HTR-8/SVneo (cell line): Measurements from ENCODE around the gene NRG3.
A peak's percentile ranks its signal among the peaks of the same experiment; 100 is the strongest.
"Not testable (repeated sequence)": the region's sequence is repeated elsewhere in the genome, so short reads cannot be mapped to it uniquely, and the experiment has no call there.

Source experiments
- DNase-seq: peaks from one replicate; pipeline ENCODE4 v3.0.0; 2011; ENCODE audit warnings: low spot score, mixed read lengths; ENCODE audit not compliant: insufficient read length
- FAIRE-seq: peaks from 2 replicates; lab custom pipeline; 2011; peaks lifted over from hg19 to GRCh38; lab: Jason Lieb, UNC

Gene NRG3

DNA sequence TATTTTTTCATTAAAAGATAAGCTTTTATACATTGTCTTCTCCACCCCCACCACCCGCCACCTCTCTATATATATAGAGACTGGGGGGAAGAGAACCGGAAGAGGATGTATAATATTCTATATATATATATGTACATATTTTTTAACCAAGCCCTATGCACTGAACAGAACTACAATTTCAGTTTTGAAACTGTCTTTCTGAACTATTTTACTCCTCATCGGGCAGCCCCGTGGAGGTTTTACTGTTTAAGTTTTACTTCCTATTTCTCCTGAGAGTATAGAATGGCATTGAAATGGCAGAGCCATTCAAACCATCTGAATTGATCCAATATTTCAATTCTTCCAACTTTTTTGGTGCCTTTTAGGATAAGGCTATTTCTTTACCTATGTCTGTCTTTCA is 1047.1 kb downstream of the NRG3 start:
- DNase-seq (no peak), FAIRE-seq (no peak)

DNA sequence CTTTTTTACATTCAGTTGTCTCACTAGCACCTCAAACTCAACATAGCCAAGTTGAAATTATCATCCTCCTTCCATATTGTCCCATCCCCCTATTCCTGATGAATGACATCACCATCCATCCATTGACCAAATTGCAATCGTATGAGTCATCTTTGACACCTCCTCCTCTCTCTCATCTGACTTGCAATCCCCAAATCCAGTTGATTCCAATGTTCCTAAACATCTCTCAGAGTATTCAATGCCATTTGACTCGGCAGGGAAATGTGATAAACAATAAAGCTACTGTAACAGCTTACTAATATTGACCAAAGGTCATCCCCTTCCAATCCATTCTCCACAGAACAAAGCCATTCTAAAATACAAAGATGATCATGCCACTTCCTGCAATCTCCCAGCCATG is 1047.8 kb downstream of the NRG3 start:
- FAIRE-seq (no peak), DNase-seq (no peak)

DNA sequence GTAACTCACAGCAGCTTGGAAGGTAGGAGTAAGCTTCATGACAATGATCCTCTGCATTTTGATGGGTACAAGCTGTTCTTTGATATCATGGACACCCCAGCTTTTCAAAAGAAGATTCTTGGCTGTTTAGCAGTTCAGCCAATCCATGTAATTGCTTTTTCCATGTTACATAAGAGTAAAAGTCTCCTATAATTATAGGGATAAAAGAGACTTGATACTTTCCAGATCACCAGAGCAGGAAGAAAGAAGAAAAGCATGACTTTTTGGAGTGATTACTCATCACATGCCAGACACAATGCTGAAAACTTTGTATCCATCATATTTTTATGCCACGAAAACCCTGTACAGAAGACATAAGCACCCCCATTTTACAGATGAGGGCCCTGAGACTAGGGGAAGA is 1049.7 kb downstream of the NRG3 start:
- no peak for FAIRE-seq
- no peak for DNase-seq

DNA sequence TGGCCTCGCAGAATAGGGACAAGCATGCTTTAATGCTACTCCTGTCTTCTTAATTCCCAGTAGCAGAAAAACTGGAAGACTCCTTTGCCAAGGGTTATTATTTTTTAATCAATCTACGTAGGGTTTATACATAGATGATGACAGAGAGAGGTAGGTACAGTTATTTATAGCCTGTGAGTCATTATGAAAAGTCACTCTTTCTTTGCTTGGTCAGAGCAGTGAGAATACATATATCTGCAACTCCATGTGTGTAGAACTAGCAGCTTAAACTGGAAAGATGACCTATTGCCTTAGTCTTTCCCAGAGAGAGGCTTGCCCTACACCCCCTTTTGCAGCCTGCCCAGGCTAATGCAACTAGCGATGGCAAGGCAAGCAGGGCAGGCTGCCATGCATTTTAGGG is 1050.6 kb downstream of the NRG3 start:
- FAIRE-seq (no peak), DNase-seq (no peak)

DNA sequence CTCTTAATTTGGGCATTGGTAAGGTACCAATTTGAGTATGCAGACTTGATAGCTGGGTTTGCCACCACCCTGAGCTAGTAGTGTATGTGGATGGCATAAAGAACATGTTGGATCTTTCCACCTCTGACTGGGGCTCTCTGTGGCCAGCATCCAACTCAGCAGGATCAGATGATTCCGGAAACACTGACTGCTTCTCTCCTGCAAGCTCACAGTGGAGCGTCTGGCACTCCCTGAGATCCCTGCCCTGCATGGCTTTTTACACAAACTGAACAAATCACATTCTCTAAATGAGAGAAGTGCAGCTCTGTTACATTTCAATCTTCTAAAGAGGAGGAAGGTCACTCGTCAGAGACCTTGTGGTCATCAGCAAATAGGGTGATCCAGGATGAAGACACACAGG is 1057.5 kb downstream of the NRG3 start:
- DNase-seq (no peak), FAIRE-seq (no peak)

DNA sequence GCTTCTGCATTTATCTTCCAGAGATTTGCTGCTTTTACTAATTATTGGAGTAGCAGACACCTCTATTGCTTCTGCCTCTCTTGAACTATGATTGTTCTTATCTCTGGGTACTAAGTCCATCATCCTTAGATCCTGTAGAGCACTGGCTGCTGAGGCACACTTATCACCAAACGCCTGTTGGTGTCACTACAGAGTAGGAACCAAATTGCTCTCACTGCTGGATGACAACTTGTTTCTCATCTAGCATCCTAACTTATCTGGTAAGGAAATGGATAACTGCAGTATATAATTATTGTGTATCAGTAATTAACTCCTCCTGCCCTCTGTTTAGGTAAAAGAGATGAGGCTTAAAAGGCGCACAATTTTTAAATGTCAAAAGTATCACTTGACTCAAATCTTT is 1059.4 kb downstream of the NRG3 start:
- FAIRE-seq (no peak), DNase-seq (no peak)

DNA sequence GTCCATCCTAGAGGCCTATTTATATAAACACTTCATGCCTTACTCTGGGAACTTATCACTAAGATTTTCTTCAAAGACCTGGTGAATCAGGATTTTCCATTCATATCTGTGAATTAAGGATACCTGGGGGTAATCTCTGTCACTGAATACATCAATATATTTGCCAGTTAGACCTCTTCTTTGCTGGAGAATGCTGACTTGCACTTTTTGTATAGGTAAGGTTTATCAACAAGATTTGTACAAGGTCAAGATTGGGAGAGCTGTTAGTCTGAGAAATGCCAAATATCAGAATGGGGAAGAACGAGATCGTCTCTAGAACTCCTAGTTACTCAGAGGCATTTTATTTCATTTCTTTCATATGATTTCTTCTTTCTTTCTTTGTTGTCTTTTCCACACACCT is 1060.0 kb downstream of the NRG3 start:
- DNase-seq, result no peak
- FAIRE-seq, result no peak

DNA sequence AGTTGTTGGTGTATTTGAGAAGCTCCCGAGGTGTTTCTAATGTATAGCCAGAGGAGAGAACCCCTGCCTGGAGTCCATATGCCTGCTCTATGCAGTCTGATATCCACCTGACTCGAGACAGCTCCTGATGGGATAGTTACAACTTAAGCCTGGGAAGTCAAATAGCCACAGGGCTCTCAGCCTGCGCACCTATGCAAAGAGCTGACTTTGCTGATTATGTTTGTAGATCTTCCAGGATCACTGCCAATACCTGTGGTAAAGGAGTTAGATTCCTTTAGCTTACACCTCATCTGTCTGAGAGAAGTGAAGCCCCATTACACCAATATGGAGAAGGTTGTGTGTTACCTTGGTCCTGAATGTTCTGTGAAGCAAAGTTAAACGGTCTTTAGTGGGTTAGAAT is 1063.3 kb downstream of the NRG3 start:
- no peak for DNase-seq
- FAIRE-seq, result no peak

DNA sequence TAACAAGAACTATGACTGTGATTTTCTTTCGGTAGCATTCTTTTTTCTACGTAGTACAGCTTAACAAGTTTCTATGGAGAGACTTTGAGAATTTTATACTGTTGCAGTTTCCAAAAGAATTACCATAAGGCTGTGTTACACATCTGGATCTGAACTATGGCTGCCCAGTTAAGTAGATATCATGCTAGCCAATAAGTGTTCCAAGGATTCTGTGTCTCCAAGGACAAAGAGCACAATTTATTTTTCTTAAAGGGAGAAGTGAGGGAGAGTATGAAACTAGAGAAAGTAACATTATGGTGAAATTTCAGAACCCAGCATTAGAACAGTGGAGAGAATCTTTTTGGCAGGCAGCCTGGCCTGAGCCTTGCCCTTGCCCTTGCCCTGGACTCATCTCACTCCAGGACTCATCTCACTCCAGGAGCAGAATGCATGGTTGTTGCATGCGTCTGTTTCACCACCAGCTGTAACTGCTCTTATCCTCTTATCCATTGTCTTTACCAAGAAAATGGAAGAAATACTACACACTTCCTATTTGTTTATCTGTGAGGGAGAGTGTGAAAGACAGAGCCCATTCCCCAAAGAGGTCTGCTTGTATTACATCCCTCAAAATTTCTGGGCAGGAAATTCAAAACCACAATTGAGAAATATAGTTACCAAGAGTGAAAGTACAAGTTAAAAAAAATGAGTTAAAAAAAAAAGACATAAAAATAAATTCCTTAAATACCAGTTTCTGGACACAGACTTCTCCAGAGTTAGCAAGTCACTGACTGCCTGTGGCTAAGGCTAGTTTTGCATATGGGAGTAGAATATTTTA is 1067.5 kb downstream of the NRG3 start:
- peak; percentile 10 for DNase-seq
- FAIRE-seq, result no peak

DNA sequence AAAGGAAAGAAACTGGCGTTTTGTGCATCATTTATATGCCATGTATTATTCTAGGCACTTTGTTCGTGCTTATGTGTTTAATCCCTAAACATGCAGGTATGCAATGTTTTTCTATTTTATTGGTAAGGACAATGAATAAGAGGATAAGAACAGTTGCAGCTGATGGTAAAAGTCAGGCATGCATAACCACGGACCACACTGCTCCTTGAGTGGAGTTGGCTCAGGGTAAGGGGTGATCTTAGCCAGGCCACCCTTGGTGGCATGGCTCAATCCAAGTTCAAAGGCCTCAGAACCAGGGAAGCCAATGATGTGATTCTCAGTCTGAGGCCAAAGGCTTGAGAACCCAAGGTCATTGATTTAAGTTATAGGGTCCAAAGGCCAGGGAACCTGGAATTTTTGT is 1068.1 kb downstream of the NRG3 start:
- FAIRE-seq (no peak), DNase-seq (no peak)

DNA sequence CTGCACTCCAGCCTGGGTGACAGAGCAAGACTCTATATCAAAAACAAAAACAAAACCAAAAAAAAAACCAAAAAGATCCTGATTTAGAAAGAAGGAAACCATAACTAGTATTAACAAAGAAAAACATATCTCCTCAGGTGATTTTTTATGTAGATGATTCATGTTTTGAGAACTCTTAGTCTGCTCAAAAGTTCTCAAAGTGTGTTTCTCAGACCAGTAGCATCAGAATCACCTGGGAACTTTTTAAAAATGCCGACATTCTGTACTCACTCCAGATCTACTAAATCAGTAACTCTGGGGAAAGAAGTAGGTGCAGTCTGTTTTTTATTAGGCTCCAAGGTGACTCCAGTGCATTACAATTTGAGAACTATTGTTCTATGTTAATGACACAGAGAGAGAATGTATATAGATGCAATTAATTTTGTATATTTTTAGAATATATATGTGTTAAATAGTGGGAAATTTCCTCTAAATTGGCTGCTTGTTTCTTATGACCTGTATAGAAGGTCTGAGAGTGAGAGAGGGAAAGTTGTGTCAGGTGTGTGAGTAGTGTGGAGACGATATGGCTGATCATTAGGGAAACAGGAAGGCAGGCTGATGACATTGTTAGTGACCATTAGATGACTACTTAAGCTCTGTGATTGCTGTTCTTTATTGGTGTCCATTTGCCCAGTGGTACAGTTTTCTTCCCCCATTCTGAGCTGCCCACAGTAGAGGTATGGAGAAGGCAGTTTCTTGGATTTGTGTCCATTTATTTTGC is 1075.0 kb downstream of the NRG3 start:
- FAIRE-seq, result no peak
- no peak for DNase-seq

DNA sequence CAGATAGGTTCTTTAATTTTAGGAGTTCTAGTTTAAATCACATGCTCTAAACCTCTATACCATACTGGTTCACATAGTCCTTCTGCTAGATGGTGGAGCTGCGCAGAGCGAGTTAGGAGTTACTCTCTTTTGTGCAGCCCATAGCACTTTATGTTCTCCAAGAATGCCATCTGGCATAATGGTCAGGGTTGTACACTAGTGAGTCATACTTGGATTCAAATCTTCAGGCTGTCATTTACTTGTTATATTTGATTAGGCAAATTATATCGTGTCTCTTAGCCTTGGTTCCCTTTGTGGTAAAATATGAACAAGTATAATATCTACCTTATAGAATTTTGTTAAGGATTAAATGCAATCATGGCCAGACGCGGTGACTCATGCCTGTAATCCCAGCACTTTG is 1078.3 kb downstream of the NRG3 start:
- DNase-seq, result no peak
- no peak for FAIRE-seq

DNA sequence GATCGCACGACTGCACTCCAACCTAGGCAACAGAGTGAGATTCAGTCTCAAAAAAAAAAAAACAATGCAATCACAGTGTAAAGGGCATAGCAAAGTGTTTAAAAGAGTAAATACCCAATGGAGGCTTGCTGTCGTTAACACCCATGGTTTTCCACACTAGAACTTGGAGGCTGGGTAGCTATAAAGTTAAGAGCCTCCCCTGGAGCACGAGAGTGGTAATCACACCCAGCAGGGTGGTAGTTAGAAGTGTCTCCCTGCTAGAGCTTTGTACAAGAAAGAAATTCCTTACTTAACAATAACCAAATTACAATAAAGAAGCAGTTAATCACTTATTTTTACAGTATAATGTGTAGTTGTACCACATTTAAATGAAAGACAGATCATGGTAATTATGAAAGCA is 1078.9 kb downstream of the NRG3 start:
- FAIRE-seq (no peak), DNase-seq (no peak)

DNA sequence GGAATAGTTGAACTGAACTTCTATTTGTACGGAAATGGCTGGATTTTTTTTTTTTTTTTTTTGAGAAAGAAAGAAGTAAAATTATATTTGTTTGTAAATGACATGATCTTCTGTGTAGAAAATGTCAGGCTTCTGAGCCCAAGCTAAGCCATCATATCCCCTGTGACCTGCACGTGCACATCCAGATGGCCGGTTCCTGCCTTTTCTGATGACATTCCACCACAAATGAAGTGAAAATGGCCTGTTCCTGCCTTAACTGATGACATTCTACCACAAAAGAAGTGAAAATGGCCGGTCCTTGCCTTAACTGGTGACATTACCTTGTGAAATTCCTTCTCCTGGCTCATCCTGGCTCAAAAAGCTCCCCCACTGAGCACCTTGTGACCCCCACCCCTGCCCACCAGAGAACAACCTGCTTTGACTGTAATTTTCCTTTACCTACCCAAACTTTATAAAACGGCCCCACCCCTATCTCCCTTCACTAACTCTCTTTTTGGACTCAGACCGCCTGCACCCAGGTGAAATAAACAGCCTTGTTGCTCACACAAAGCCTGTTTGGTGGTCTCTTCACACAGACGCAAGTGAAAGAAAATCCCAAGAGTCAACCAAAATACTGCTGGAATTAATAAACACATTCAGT is 1085.5 kb downstream of the NRG3 start:
- FAIRE-seq, DNase-seq: not testable (repeated sequence)

DNA sequence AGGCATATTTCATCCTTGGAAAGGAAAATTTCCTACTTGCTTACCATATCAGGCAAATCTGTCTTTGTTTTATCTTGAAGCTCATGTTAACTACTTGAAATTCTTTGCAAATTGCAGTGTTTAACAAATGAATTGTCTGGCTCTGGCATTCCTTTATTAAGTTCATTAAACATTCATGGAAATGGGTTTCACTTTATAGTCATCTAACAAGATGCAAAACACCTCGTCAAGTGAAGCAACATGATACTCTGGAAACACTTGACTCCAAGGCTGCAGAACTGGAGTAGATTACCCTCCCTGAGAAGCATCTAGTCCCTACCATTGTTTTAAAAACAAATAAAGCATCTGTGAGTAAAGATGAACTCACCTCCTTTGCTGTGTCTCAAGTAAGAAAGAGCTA is 1086.9 kb downstream of the NRG3 start:
- no peak for DNase-seq
- no peak for FAIRE-seq

DNA sequence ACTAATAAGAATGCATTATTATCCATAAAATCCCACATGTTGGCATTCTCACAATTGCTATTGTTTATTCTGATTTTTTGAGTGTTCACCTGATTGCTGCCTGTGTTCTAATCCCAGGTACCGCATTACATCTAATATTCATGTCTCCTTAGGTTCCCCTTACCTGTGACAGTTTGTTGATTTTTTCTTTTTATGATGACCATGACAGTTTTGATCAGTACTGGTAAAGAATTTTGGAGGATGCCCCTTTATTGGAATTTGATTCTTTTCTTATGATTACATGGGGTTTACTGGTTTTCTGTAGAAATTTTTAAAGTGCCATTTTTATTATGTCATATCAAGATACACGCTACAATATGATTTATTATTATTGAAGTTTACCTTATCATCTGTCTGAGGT is 1091.1 kb downstream of the NRG3 start:
- FAIRE-seq, result no peak
- no peak for DNase-seq

DNA sequence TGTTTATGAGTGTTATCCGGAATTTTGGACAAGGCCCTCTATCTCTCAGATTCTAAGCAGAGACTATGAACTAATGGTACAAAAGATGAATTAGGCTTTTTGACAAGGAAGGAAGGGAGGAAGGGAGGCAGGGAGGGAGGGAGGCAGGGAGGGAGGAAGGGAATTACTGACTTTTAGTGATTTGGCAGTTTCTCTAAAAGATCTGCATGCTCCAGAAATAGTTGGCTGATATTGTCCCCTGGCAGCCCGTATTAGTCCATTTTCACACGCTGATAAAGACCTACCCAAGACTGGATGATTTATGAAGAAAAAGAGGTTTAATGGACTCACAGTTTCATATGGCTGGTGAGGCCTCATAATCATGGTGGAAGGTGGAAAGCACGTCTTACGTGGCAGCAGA is 1093.5 kb downstream of the NRG3 start:
- no peak for DNase-seq
- no peak for FAIRE-seq

DNA sequence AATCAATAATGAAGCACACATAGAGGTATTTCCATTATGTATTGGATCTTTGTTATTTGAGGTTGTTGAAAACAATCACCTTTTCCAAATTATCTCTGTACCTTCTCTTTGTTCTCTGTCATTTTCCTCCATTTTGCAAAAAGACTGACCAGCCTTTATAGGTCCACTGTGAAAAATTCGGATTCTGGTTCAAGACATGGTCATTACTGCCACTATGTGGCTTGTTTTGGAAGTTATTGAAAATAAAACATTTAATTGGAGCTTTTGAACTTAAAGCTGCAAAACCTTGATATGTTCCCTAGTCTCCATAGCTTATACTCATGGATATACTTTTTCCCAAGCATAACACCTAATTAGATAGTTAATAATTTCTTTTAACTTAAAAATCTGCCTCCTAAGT is 1094.4 kb downstream of the NRG3 start:
- FAIRE-seq, result no peak

DNA sequence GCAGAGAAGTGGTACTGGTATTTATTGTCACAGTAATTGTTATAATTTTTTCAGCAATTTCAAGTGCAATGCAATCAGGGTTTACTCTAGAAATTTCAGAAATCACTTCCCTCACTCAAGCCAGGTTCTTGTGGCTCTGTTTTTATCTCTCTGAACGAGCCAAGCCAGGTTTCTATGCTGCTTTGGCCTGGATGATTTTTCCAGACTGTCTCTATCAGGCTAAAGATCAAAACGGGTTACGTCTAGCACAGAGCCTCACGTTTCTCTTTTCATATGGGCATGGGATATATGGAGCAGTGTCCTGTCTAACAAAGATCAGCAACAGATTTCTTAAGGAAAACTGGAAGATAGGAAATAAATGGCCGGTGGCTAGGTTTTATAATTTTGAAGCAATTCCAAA is 1105.3 kb downstream of the NRG3 start:
- no peak for FAIRE-seq

More for the DNA sequence above, 1094.4 kb downstream of the NRG3 start:
- no peak for DNase-seq

DNA sequence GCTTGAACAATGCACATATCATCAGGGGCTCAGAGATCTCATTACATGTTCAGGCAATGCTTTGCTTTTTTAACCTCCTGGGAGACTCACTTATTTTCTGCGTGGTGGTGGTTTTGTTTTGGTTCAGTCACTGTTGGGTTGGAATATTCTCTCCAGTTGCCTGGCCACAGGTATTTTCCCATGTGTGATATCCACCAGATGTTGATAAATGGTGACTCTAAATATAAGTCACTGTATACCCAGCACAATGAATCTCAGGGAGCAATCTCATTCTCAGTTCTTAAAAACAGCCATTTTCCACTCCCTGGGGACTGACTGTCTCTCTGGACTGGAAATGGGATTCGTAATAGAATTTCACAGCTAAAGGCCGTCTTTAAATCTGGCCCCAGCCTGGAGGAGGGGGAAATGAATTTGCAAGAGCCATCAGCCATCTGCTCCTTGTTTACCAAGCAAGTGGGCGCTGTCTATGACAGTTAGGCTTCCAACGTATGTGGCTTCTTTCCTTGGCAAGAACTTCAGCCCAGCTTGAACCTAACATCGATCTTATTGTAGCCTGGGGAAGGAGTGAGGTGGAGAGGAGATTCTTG is 1106.2 kb downstream of the NRG3 start:
- DNase-seq (no peak), FAIRE-seq (no peak)

More for the DNA sequence above, 1105.3 kb downstream of the NRG3 start:
- no peak for DNase-seq

DNA sequence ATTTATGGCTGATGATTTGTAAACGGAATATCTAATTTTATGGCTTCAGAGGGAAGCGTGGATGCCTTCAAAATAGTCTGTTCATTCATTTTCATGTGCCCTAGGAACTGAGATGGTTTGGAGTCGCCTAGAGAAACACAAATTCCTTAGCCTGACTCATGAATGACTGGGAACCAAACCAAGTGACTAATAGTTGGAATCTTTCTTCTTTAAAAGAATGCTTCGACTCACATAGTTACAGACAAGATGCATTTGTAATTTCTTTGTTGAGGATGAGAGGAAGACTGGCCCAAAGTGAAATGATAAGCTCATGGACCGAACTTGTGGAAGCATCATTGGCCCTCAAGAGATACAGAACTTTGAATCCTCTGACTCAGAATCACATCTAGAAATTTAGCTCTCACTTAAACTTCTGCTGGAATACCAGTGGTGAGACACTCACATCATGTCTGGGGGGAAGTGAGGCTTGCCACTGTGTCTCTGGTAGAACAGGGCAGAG is 1107.2 kb downstream of the NRG3 start:
- DNase-seq (peak; percentile 63), FAIRE-seq (no peak)
